ENCODE data around the gene AUP1. TPM values are rescaled to one million over a fixed set of nuclear protein-coding genes. Genes with fewer than 3 reads are reported as not detected.

The AUP1 gene
- total and polyA plus RNA-seq, 9 of the 15 experiments (the other 6 are each of a cell fraction or from before 2014, with no cell fraction given), result 70.7 to 245 (median 165) TPM

GRCh38 chr2:74529357-74530238, at the start of gene AUP1, which contains the start of gene HTRA2 (continued):
- TF ChIP-seq TFAM (CRISPR knock-in tag; conservative IDR thresholded peaks at IDR 0.05) (no peak), CEBPB (tag; IDR thresholded peaks at IDR 0.05) (no peak), ETS1 (conservative IDR thresholded peaks at IDR 0.05; ENCODE audit: control insufficient read depth, low read depth, low read length) (peak; percentile 99), RB1 (IDR thresholded peaks at IDR 0.05; ENCODE audit: low read depth) (peak; percentile 87), THRAP3 (IDR thresholded peaks at IDR 0.05; ENCODE audit: borderline replicate concordance) (no peak), BCL6 (CRISPR knock-in tag; IDR thresholded peaks at IDR 0.05) (no peak), CREB3 (tag; conservative IDR thresholded peaks at IDR 0.05; ENCODE audit: low read depth) (no peak), ZNF384 (IDR thresholded peaks at IDR 0.05; ENCODE audit: low read depth, low read length) (no peak), ZNF174 (CRISPR knock-in tag; IDR thresholded peaks at IDR 0.05) (no peak), ZNF24 (IDR thresholded peaks at IDR 0.05) (no peak), ZBTB40 (IDR thresholded peaks at IDR 0.05) (peak; percentile 90), ZBTB40 (CRISPR knock-in tag; IDR thresholded peaks at IDR 0.05) (no peak), ARNT (IDR thresholded peaks at IDR 0.05) (no peak; a peak in 1 of 4 replicates), ZNF766 (CRISPR knock-in tag; conservative IDR thresholded peaks at IDR 0.05) (peak; percentile 91), HMG20A (CRISPR knock-in tag; conservative IDR thresholded peaks at IDR 0.05) (no peak), U2AF2 (optimal IDR thresholded peaks at IDR 0.05; ENCODE audit: low read depth, low read length) (no peak), LARP7 (IDR thresholded peaks at IDR 0.05) (0 out of 2 replicates have a peak, but pooled peaks have one; percentile 9)

Measured in K562 (cell line).